NB4 (cell line): ENCODE data around the gene SAFB.

Experiments used
- DNase-seq: peaks from one replicate; pipeline ENCODE4 v3.0.0; 2010; ENCODE audit warnings: low read depth
- H3K4me3 ChIP-seq: one replicate; pipeline ENCODE4 v1.5.1; 2011; ENCODE audit warnings: mild to moderate bottlenecking, low read depth, low read length, moderate library complexity
- CTCF ChIP-seq: IDR thresholded peaks from one replicate; pipeline ENCODE4 v1.5.1; 2012; ENCODE audit warnings: low read depth, low read length
- MAX ChIP-seq: IDR thresholded peaks from 2 replicates; pipeline ENCODE4 v1.6.1; 2011; ENCODE audit warnings: low read depth, low read length
- MYC ChIP-seq: IDR thresholded peaks from 2 replicates; pipeline ENCODE4 v1.6.1; 2011; ENCODE audit warnings: low read depth, low read length
- POLR2A ChIP-seq: IDR thresholded peaks from 2 replicates; pipeline ENCODE4 v1.6.1; 2011; ENCODE audit warnings: mild to moderate bottlenecking; ENCODE audit not compliant: insufficient read length; ENCODE audit errors: extremely low read depth

SAFB gene

GRCh38 chr19:5635427-5635826 is 12.5 kb downstream of the SAFB start:
- DNase-seq = no peak
- no peak overlapping the region for H3K4me3 ChIP-seq
- TF ChIP-seq CTCF (no peak), MAX (no peak), POLR2A (no peak), MYC (no peak)

- no peak for DNase-seq
- TF ChIP-seq MYC (no peak), POLR2A (no peak), CTCF (no peak), MAX (no peak)
- no peak overlapping the region for H3K4me3 ChIP-seq
Observed at GRCh38 chr19:5637971-5638370, 15.1 kb downstream of the SAFB start.

GRCh38 chr19:5641171-5641570 is 18.3 kb downstream of the SAFB start:
- no peak for DNase-seq
- TF ChIP-seq CTCF (no peak), POLR2A (no peak), MYC (no peak), MAX (no peak)
- H3K4me3 ChIP-seq = no peak overlapping the region

GRCh38 chr19:5642204-5642603 is 19.3 kb downstream of the SAFB start:
- DNase-seq = no peak
- no peak overlapping the region for H3K4me3 ChIP-seq
- TF ChIP-seq MAX = no peak
- TF ChIP-seq CTCF = no peak
- no peak for TF ChIP-seq MYC
- TF ChIP-seq POLR2A = no peak

GRCh38 chr19:5643060-5643459 is 20.2 kb downstream of the SAFB start:
- H3K4me3 ChIP-seq = no peak overlapping the region
- TF ChIP-seq MAX (no peak), CTCF (no peak), POLR2A (no peak), MYC (no peak)
- DNase-seq = no peak

- no peak overlapping the region for H3K4me3 ChIP-seq
- no peak for TF ChIP-seq POLR2A
- TF ChIP-seq MYC = no peak
- TF ChIP-seq MAX = no peak
- no peak for TF ChIP-seq CTCF
- DNase-seq = no peak
Observed at GRCh38 chr19:5644037-5644436, 21.2 kb downstream of the SAFB start.
